GM23248 (cell line): Measurements from ENCODE around the gene MAN1C1. TPM values are rescaled to one million over a fixed set of nuclear protein-coding genes. Genes with fewer than 3 reads are reported as not detected.

ENCODE experiments used
- DNase-seq: peaks from one replicate; pipeline ENCODE4 v3.0.0-alpha.2; 2015
- H2AFZ ChIP-seq: fragments of 200-600 bp; sonication (generic); 2 replicates; pipeline ENCODE4 v1.6.1; 2016; ENCODE audit warnings: antibody characterized with exemption
- H3F3A ChIP-seq: fragments of 200-600 bp; sonication (generic); 2 replicates; pipeline ENCODE4 v1.6.1; 2016; ENCODE audit warnings: mild to moderate bottlenecking, antibody characterized with exemption, mixed run types; ENCODE audit not compliant: insufficient read depth
- H3K27ac ChIP-seq: fragments of 200-600 bp; sonication (generic); 2 replicates; pipeline ENCODE4 v1.5.1; 2016; ENCODE audit warnings: mild to moderate bottlenecking
- H3K27me3 ChIP-seq: fragments of 200-600 bp; sonication (generic); replicated peaks from 2 replicates; pipeline ENCODE4 v1.6.1; 2016; ENCODE audit warnings: mild to moderate bottlenecking; ENCODE audit not compliant: insufficient read depth
- H3K36me3 ChIP-seq: fragments of 200-600 bp; sonication (generic); 2 replicates; pipeline ENCODE4 v1.6.1; 2016; ENCODE audit warnings: low read depth, mild to moderate bottlenecking
- H3K4me1 ChIP-seq: fragments of 200-600 bp; sonication (generic); 2 replicates; pipeline ENCODE4 v1.6.1; 2016; ENCODE audit warnings: mild to moderate bottlenecking; ENCODE audit not compliant: insufficient read depth
- H3K4me2 ChIP-seq: fragments of 200-600 bp; sonication (generic); one replicate; pipeline ENCODE4 v1.6.1; 2016; ENCODE audit warnings: mild to moderate bottlenecking; ENCODE audit not compliant: unreplicated experiment
- H3K4me3 ChIP-seq: fragments of 200-600 bp; sonication (generic); 2 replicates; pipeline ENCODE4 v1.5.1; 2016; ENCODE audit warnings: mild to moderate bottlenecking
- H3K79me2 ChIP-seq: fragments of 200-600 bp; sonication (generic); 2 replicates; pipeline ENCODE4 v1.6.1; 2016; ENCODE audit warnings: mild to moderate bottlenecking; ENCODE audit not compliant: insufficient read depth
- H3K9ac ChIP-seq: fragments of 200-600 bp; sonication (generic); 2 replicates; pipeline ENCODE4 v1.6.1; 2016; ENCODE audit warnings: mild to moderate bottlenecking
- H3K9me2 ChIP-seq: fragments of 200-600 bp; sonication (generic); 2 replicates; pipeline ENCODE4 v1.6.1; 2016; ENCODE audit warnings: mixed run types, mild to moderate bottlenecking, moderate library complexity; ENCODE audit not compliant: insufficient read depth
- H3K9me3 ChIP-seq: fragments of 200-600 bp; sonication (generic); one replicate; pipeline ENCODE4 v1.6.1; 2017; ENCODE audit warnings: low read depth
- H4K20me1 ChIP-seq: fragments of 200-600 bp; sonication (generic); 2 replicates; pipeline ENCODE4 v1.6.0; 2016; ENCODE audit not compliant: insufficient read depth
- EZH2 ChIP-seq: fragments of 200-600 bp; sonication (generic); IDR thresholded peaks from 2 replicates; pipeline ENCODE4 v1.6.1; 2018; ENCODE audit warnings: antibody characterized with exemption, mild to moderate bottlenecking; ENCODE audit not compliant: insufficient read depth, poor library complexity, severe bottlenecking
- EZH2phosphoT487 ChIP-seq: fragments of 200-600 bp; sonication (generic); IDR thresholded peaks from 2 replicates; pipeline ENCODE4 v1.6.1; 2018; ENCODE audit warnings: antibody characterized with exemption, moderate library complexity, mild to moderate bottlenecking, low read depth; ENCODE audit not compliant: insufficient read depth
- WGBS, 2 experiments: methylation state at CpG; one replicate each; pipeline ENCODE4 v1.1.6; 2015 to 2017; ENCODE audit warnings: low lambda C conversion rate in 2 of 2, low coverage in 1 of 2; ENCODE audit errors: missing lambda C conversion rate in 2 of 2; 5-methylcytosine and 5-hydroxymethylcytosine counted together
- in situ Hi-C: fragments of 300-500 bp; cut with MboI; formaldehyde crosslinking; loops from 2 replicates; pipeline ENCODE4 v1.15.0; 2020
- polyA plus RNA-seq: library from polyadenylated mRNA; unstranded; fragments of >200 nt; fragmentation: Nextera tagmentation; extraction: Ambion mirVana; gene quantifications from 2 replicates; pipeline ENCODE4 v1.2.1, GENCODE V29; 2016
- total RNA-seq: library from RNA; depleted of rRNA; stranded (reverse); fragments of >200 nt; shearing (Covaris generic); gene quantifications from 2 replicates; pipeline ENCODE4 v1.2.3, GENCODE V29; 2014

MAN1C1 gene
- total and polyA plus RNA-seq, 2 experiments from 2014 or later, result 0.29 to 1.1 TPM

DNA sequence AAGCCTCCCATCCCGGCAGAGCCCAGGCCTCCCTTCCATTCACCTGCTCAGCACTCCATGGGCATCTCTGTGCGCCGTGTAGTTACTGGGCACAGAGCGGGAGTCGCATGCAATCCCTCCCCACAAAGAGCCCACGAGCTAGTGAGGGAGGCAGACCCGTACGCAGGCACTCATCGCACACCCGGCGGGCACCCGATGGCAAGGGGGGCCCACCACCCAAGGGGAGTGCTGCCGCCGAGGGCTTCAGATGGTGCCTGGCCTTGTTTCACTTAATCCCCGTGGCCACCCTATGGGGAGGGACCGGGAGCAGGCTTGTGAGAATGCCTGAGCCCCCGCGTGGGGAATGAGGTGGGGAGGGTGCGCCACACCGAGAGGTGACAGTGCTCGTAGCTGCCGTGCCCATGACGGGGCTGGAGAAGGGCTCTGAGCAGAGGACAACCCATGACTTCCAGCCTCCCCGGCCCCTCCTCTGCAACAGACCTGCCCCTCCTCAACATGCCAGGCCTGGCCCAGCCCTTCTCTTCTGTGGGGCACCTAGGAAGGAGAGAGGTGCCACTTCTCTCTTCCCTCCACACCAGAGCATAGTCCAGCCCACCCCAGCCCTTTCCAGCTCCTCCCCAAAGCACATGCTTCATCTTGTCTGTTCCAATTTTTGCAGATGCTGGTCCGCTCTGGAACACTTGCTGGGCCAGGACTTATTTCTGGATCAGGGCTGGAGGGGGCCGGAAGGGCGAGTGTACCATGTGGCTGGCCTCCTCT is 153.2 kb downstream of the MAN1C1 start:
- no peak for DNase-seq
- in situ Hi-C loops, result no loop called here
- Histone ChIP-seq H3K79me2 (no peaks in the 10 kb centered on the region), H3K27ac (no peak overlapping the region), H4K20me1 (no peaks in the 10 kb centered on the region), H3K27me3 (no peaks in the 10 kb centered on the region), H3K4me1 (no peaks in the 10 kb centered on the region), H3K36me3 (no peaks in the 10 kb centered on the region), H3F3A (no peaks in the 10 kb centered on the region), H3K9me2 (no peaks in the 10 kb centered on the region), H3K9me3 (no peaks in the 10 kb centered on the region), H3K4me2 (no peak overlapping the region), H2AFZ (no peak overlapping the region), H3K4me3 (no peak overlapping the region), H3K9ac (no peak overlapping the region)
- TF ChIP-seq EZH2, result no peak
- no peak for TF ChIP-seq EZH2phosphoT487
- 85 to 86% methylated on average over 24 to 27 of the region's 27 CpGs for WGBS, 2 experiments

- Histone ChIP-seq H3K9me3 (no peaks in the 10 kb centered on the region), H3K4me1 (no peaks in the 10 kb centered on the region), H3K9ac (no peak overlapping the region), H3K4me2 (no peak overlapping the region), H3K27me3 (no peaks in the 10 kb centered on the region), H3K4me3 (no peak overlapping the region), H4K20me1 (no peaks in the 10 kb centered on the region), H3K79me2 (no peaks in the 10 kb centered on the region), H3K9me2 (no peaks in the 10 kb centered on the region), H3K27ac (no peak overlapping the region), H3F3A (no peaks in the 10 kb centered on the region), H2AFZ (no peak overlapping the region), H3K36me3 (no peaks in the 10 kb centered on the region)
- no peak for TF ChIP-seq EZH2
- no peak for TF ChIP-seq EZH2phosphoT487
- in situ Hi-C loops, result no loop called here
- DNase-seq, result no peak
- 88 to 89% methylated on average over 12 to 14 of the region's 14 CpGs for WGBS, 2 experiments
These were observed 154.1 kb downstream of the MAN1C1 start for GRCh38 chr1:25770541-25771220.

DNA sequence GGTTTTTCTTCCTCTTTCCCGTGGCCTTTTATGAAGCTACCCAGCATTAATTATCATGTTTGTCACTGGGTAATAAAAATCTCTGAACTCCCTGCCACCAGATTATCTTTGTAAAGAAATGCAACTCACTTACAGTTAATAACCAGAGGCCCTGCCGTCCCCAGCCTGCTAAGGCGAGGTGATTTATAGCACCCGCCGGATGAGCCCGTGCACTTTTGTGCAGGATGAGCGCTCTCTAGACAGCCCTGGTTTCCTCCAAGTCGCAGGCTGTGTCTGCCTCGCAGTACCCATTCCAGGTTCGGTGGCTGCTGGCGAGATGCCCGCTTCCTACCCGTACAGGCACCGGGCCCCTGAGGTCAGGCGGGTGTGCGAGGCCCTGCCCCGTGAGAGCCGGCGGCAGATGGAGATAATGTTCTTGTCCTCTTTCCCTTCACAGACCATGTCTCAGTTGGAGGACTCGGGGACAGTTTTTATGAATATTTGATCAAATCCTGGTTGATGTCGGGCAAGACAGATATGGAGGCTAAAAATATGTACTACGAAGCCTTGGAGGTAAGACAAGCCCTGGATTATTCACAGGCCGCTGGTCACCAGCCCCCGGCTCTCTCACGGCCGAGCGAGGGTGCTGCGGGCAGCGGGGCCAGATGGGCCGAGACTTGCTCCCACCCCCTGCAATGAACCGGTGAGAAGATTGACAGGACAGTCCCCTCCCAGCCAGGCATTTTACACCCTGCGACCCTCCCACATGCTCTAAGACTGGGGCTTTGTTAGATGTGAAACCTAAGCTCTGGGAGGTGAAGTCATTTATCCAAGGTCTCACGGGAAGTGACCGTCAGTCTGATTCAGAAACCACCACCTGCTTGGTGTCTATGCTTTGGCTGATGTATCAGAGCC is 154.9 kb downstream of the MAN1C1 start:
- in situ Hi-C loops, result no loop called here
- Histone ChIP-seq H3F3A (no peaks in the 10 kb centered on the region), H4K20me1 (no peaks in the 10 kb centered on the region), H3K27ac (no peak overlapping the region), H3K4me2 (no peak overlapping the region), H3K4me3 (no peak overlapping the region), H3K9me3 (no peaks in the 10 kb centered on the region), H3K36me3 (no peaks in the 10 kb centered on the region), H3K27me3 (no peaks in the 10 kb centered on the region), H2AFZ (no peak overlapping the region), H3K9me2 (no peaks in the 10 kb centered on the region), H3K4me1 (no peaks in the 10 kb centered on the region), H3K9ac (no peak overlapping the region), H3K79me2 (no peaks in the 10 kb centered on the region)
- 78 to 80% methylated on average over 34 of the region's 34 CpGs for WGBS, 2 experiments
- TF ChIP-seq EZH2 (no peak), EZH2phosphoT487 (no peak)
- DNase-seq, result no peak

GRCh38 chr1:25772164-25772563 is 155.6 kb downstream of the MAN1C1 start:
- H3F3A ChIP-seq, result no peaks in the 10 kb centered on the region
- no peak overlapping the region for H3K4me2 ChIP-seq
- in situ Hi-C loops, result no loop called here
- no peaks in the 10 kb centered on the region for H3K79me2 ChIP-seq
- DNase-seq, result no peak
- no peak overlapping the region for H3K9ac ChIP-seq
- no peaks in the 10 kb centered on the region for H3K9me2 ChIP-seq
- TF ChIP-seq EZH2 (no peak), EZH2phosphoT487 (no peak)
- H3K36me3 ChIP-seq, result no peaks in the 10 kb centered on the region
- 96 to 100% methylated on average over 5 of the region's 5 CpGs for WGBS, 2 experiments
- no peaks in the 10 kb centered on the region for H4K20me1 ChIP-seq
- no peaks in the 10 kb centered on the region for H3K27me3 ChIP-seq
- H3K9me3 ChIP-seq, result no peaks in the 10 kb centered on the region
- H3K4me1 ChIP-seq, result no peaks in the 10 kb centered on the region
- no peak overlapping the region for H3K4me3 ChIP-seq
- no peak overlapping the region for H2AFZ ChIP-seq
- H3K27ac ChIP-seq, result no peak overlapping the region
